Measurements from ENCODE around the gene C1RL. TPM values are rescaled to one million over a fixed set of nuclear protein-coding genes. Genes with fewer than 3 reads are reported as not detected.
A peak's percentile ranks its signal among the peaks of the same experiment; 100 is the strongest.

Gene C1RL
- total RNA-seq, 2 donors from 2014 or later = 32.5 to 46.4 TPM

- Histone ChIP-seq H3K27ac (ENCODE audit: low read depth, low read length) (no peak overlapping the region), H3K4me3 (ENCODE audit: low read length) (no peak overlapping the region), H3K36me3 (ENCODE audit: control insufficient read depth, insufficient read depth, low read length) (peaks cover 65% of the 10 kb centered on the region), H3K9ac (ENCODE audit: extremely low read depth, low read length, poor library complexity, severe bottlenecking) (no peak overlapping the region), H3K4me1 (ENCODE audit: control insufficient read depth, insufficient read depth, low read length) (no peaks in the 10 kb centered on the region), H3K27me3 (ENCODE audit: control insufficient read depth, insufficient read depth, low read length, poor library complexity, severe bottlenecking) (no peaks in the 10 kb centered on the region), H3K9me3 (ENCODE audit: control insufficient read depth, low read length) (no peaks in the 10 kb centered on the region)
- Mint-ChIP-seq H3K36me3 (ENCODE audit: low read depth) (peaks cover 85% of the 10 kb centered on the region), H3K27me3 (ENCODE audit: insufficient read depth) (no peaks in the 10 kb centered on the region), H3K27ac (no peak overlapping the region), H3K4me3 (no peak overlapping the region), H3K4me1 (no peaks in the 10 kb centered on the region), H3K9me3 (no peaks in the 10 kb centered on the region)
- no peak for DNase-seq
- 79 to 97% methylated on average over 5 to 7 of the region's 7 CpGs for WGBS, 2 experiments (ENCODE audit: insufficient coverage in 1 of 2, insufficient read length in 1 of 2)
- no peak for TF ChIP-seq CTCF (conservative IDR thresholded peaks at IDR 0.05)
Observed at GRCh38 chr12:7146228-7146627, 37.2 kb upstream of the C1RL start.

- Histone ChIP-seq H3K27ac (ENCODE audit: low read depth, low read length) (no peak overlapping the region), H3K9ac (ENCODE audit: extremely low read depth, low read length, poor library complexity, severe bottlenecking) (no peak overlapping the region), H3K4me3 (ENCODE audit: low read length) (no peak overlapping the region), H3K36me3 (ENCODE audit: control insufficient read depth, insufficient read depth, low read length) (peaks cover 60% of the 10 kb centered on the region), H3K9me3 (ENCODE audit: control insufficient read depth, low read length) (no peaks in the 10 kb centered on the region), H3K4me1 (ENCODE audit: control insufficient read depth, insufficient read depth, low read length) (no peaks in the 10 kb centered on the region), H3K27me3 (ENCODE audit: control insufficient read depth, insufficient read depth, low read length, poor library complexity, severe bottlenecking) (no peaks in the 10 kb centered on the region)
- WGBS, 2 experiments (ENCODE audit: insufficient coverage in 1 of 2, insufficient read length in 1 of 2) = 84 to 87% methylated on average over 3 to 4 of the region's 4 CpGs
- Mint-ChIP-seq H3K27me3 (ENCODE audit: insufficient read depth) (no peaks in the 10 kb centered on the region), H3K9me3 (no peaks in the 10 kb centered on the region), H3K4me3 (no peak overlapping the region), H3K27ac (no peak overlapping the region), H3K4me1 (no peaks in the 10 kb centered on the region), H3K36me3 (ENCODE audit: low read depth) (peaks cover 87% of the 10 kb centered on the region)
- DNase-seq = no peak
- TF ChIP-seq CTCF (conservative IDR thresholded peaks at IDR 0.05) = no peak
Observed at GRCh38 chr12:7145671-7146070, 36.7 kb upstream of the C1RL start.

- WGBS, 2 experiments (ENCODE audit: insufficient coverage in 1 of 2, insufficient read length in 1 of 2) = 75 to 83% methylated on average over 2 to 11 of the region's 11 CpGs
- Histone ChIP-seq H3K9me3 (ENCODE audit: control insufficient read depth, low read length) (no peaks in the 10 kb centered on the region), H3K4me3 (ENCODE audit: low read length) (no peak overlapping the region), H3K9ac (ENCODE audit: extremely low read depth, low read length, poor library complexity, severe bottlenecking) (no peak overlapping the region), H3K27me3 (ENCODE audit: control insufficient read depth, insufficient read depth, low read length, poor library complexity, severe bottlenecking) (no peaks in the 10 kb centered on the region), H3K36me3 (ENCODE audit: control insufficient read depth, insufficient read depth, low read length) (peaks cover 51% of the 10 kb centered on the region), H3K4me1 (ENCODE audit: control insufficient read depth, insufficient read depth, low read length) (no peaks in the 10 kb centered on the region), H3K27ac (ENCODE audit: low read depth, low read length) (no peak overlapping the region)
- Mint-ChIP-seq H3K4me3 (no peak overlapping the region), H3K9me3 (no peaks in the 10 kb centered on the region), H3K27me3 (ENCODE audit: insufficient read depth) (no peaks in the 10 kb centered on the region), H3K36me3 (ENCODE audit: low read depth) (peaks cover 82% of the 10 kb centered on the region), H3K27ac (no peak overlapping the region), H3K4me1 (peaks cover 5% of the 10 kb centered on the region)
- DNase-seq = no peak
- TF ChIP-seq CTCF (conservative IDR thresholded peaks at IDR 0.05) = peak; percentile 94
Observed at GRCh38 chr12:7144414-7145120, 35.6 kb upstream of the C1RL start.
